K562 (cell line): ENCODE results near the gene ZDHHC22. TPM values are rescaled to one million over a fixed set of nuclear protein-coding genes. Genes with fewer than 3 reads are reported as not detected.

Source experiments
- ATAC-seq: fragments of 200-7000 bp; cut with Tn5 transposase; 3 replicates; pipeline ENCODE4 v1.9.1; 2020; ENCODE audit warnings: moderate library complexity
- BruUV-seq: library from RNA; stranded (reverse); fragments of 400-500 nt; replicated peaks from 2 replicates; lab custom pipeline; 2021; lab: Mats Ljungman, UMichigan
- CTCF ChIA-PET: fragments of 300-600 bp; formaldehyde crosslinking; extraction: SDS; loops from one replicate; lab custom pipeline; 2021; ENCODE audit warnings: low intra/inter-chr PET ratio; lab: Yijun Ruan, JAX
- POLR2A ChIA-PET: fragments of 300-600, 350-650 bp; sonication (Branson Sonifier 250); formaldehyde crosslinking; extraction: SDS; loops from one replicate; lab custom pipeline; 2021; ENCODE audit warnings: antibody characterized with exemption, inconsistent platforms; lab: Yijun Ruan, JAX
- DNase-seq, 4 experiments: peaks; one replicate each; pipeline versions ENCODE4 v3.0.0 to v3.0.0-alpha.2; 2011 to 2018; ENCODE audit warnings: low spot score in 3 of 4, mixed read lengths in 3 of 4; ENCODE audit errors: extremely low read depth in 1 of 4
- FAIRE-seq: peaks from 2 replicates; lab custom pipeline; 2011; peaks lifted over from hg19 to GRCh38; lab: Jason Lieb, UNC
- H2AFZ ChIP-seq: 2 replicates; pipeline ENCODE4 v1.6.0; 2011; ENCODE audit warnings: low read depth, low read length, control low read depth, inconsistent platforms
- H3K27ac ChIP-seq: fragments of 200-600 bp; 3 replicates; pipeline ENCODE4 v1.8.0; 2011; ENCODE audit warnings: low read depth, mild to moderate bottlenecking, control low read depth, inconsistent platforms, low read length, moderate library complexity, mixed read lengths; ENCODE audit errors: extremely low read depth
- H3K27me3 ChIP-seq, 2 experiments: fragments of 300-600 bp in 1 of 2; 2 replicates in 1 of 2; 3 replicates in 1 of 2; pipeline versions ENCODE4 v1.6.0 to v1.8.0; 2011; ENCODE audit warnings: inconsistent platforms in 2 of 2, low read length in 2 of 2, mild to moderate bottlenecking in 1 of 2, mixed read lengths in 1 of 2, moderate library complexity in 1 of 2; ENCODE audit not compliant: control insufficient read depth in 2 of 2, insufficient read depth in 2 of 2
- H3K36me3 ChIP-seq: fragments of 300-600 bp; 3 replicates; pipeline ENCODE4 v1.8.0; 2011; ENCODE audit warnings: mild to moderate bottlenecking, low read length, inconsistent platforms; ENCODE audit not compliant: control insufficient read depth, insufficient read depth
- H3K4me1 ChIP-seq, 2 experiments: fragments of 200-600 bp in 1 of 2; replicated peaks in 1 of 2; 2 replicates in 1 of 2; 3 replicates in 1 of 2; pipeline versions ENCODE4 v1.5.1 to v1.8.0; 2011; ENCODE audit warnings: inconsistent platforms in 2 of 2, low read length in 2 of 2, mild to moderate bottlenecking in 1 of 2, mixed read lengths in 1 of 2, moderate library complexity in 1 of 2; ENCODE audit not compliant: control insufficient read depth in 2 of 2, insufficient read depth in 2 of 2
- H3K4me2 ChIP-seq: 2 replicates; pipeline ENCODE4 v1.6.1; 2011; ENCODE audit warnings: low read length, control low read depth, inconsistent platforms, mixed read lengths; ENCODE audit not compliant: insufficient read depth
- H3K4me3 ChIP-seq: fragments of 200-600 bp; sonication (generic), shearing (Covaris generic); 2 replicates; pipeline ENCODE4 v1.5.1; 2016; ENCODE audit warnings: control low read depth, inconsistent platforms
- H3K79me2 ChIP-seq: fragments of 200-600 bp; 3 replicates; pipeline ENCODE4 v1.8.0; 2011; ENCODE audit warnings: low read length, inconsistent platforms; ENCODE audit not compliant: control insufficient read depth, insufficient read depth
- H3K9ac ChIP-seq, 2 experiments: 2 replicates each; pipeline versions ENCODE4 v1.6.0 to v1.6.1; 2011; ENCODE audit warnings: low read depth in 2 of 2, low read length in 2 of 2, control low read depth in 1 of 2, inconsistent platforms in 1 of 2, mild to moderate bottlenecking in 1 of 2, mixed read lengths in 1 of 2; ENCODE audit not compliant: insufficient read depth in 1 of 2
- H3K9me1 ChIP-seq: one replicate; pipeline ENCODE4 v1.6.0; 2011; ENCODE audit warnings: inconsistent platforms, mild to moderate bottlenecking, low read length, moderate library complexity; ENCODE audit not compliant: control insufficient read depth, insufficient read depth
- H3K9me3 ChIP-seq: replicated peaks from 2 replicates; pipeline ENCODE4 v1.5.1; 2011; ENCODE audit warnings: low read depth, low read length, inconsistent platforms; ENCODE audit not compliant: control insufficient read depth, insufficient read depth
- H4K20me1 ChIP-seq: replicated peaks from 2 replicates; pipeline ENCODE4 v1.6.1; 2011; ENCODE audit warnings: low read length, inconsistent platforms, mixed read lengths; ENCODE audit not compliant: control insufficient read depth, insufficient read depth
- BHLHE40 ChIP-seq: IDR thresholded peaks from 2 replicates; pipeline ENCODE4 v1.6.1; 2011; ENCODE audit warnings: low read length, improper control_type of control experiment
- CCAR2 ChIP-seq: fragments of 200-400 bp; formaldehyde crosslinking; IDR thresholded peaks from 2 replicates; pipeline ENCODE4 v1.6.1; 2017; ENCODE audit warnings: mild to moderate bottlenecking, low read depth, low read length
- CEBPZ ChIP-seq: fragments of 150-350 bp; IDR thresholded peaks from 2 replicates; pipeline ENCODE4 v1.6.1; 2014; ENCODE audit warnings: low read depth, mild to moderate bottlenecking, low read length, borderline replicate concordance
- HNRNPK ChIP-seq: fragments of 200-400 bp; formaldehyde crosslinking; IDR thresholded peaks from one replicate; pipeline ENCODE4 v1.6.1; 2018; ENCODE audit warnings: mild to moderate bottlenecking, low read depth, low read length; ENCODE audit not compliant: poor library complexity, severe bottlenecking
- ID3 ChIP-seq, 2 experiments: fragments of 250-450 bp in 1 of 2; fragments of 450-650 bp in 1 of 2; sonication (Bioruptor Pico) in 1 of 2; IDR thresholded peaks; 2 replicates each; pipeline versions ENCODE4 v1.6.1 to v1.8.0; 2016 to 2021; ENCODE audit warnings: mild to moderate bottlenecking in 2 of 2, moderate library complexity in 2 of 2, missing compliant biosample characterization in 1 of 2, missing genetic modification characterization in 1 of 2
- MAZ ChIP-seq, 2 experiments: fragments of 450-650 bp in 1 of 2; sonication (generic) in 1 of 2; formaldehyde crosslinking; IDR thresholded peaks in 1 of 2; conservative IDR thresholded peaks in 1 of 2; 2 replicates each; pipeline versions ENCODE4 v1.4.0 to v1.5.0; 2020; ENCODE audit warnings: mild to moderate bottlenecking in 1 of 2, missing genetic modification reagents in 1 of 2
- MEF2D ChIP-seq: conservative IDR thresholded peaks from 2 replicates; pipeline ENCODE4 v1.6.1; 2016; ENCODE audit warnings: low read depth, missing genetic modification characterization, missing compliant biosample characterization
- NCOA6 ChIP-seq: fragments of 450-650 bp; IDR thresholded peaks from 2 replicates; pipeline ENCODE4 v1.6.1; 2017; ENCODE audit warnings: mild to moderate bottlenecking
- PHB2 ChIP-seq: fragments of 450-650 bp; IDR thresholded peaks from 2 replicates; pipeline ENCODE4 v1.6.1; 2017; ENCODE audit warnings: low read depth
- POLR2AphosphoS5 ChIP-seq: IDR thresholded peaks from 2 replicates; pipeline ENCODE4 v1.6.1; 2011; ENCODE audit warnings: mild to moderate bottlenecking, low read depth, low read length, moderate library complexity; ENCODE audit not compliant: control insufficient read depth, insufficient read depth
- SMARCA5 ChIP-seq: fragments of 450-650 bp; IDR thresholded peaks from 2 replicates; pipeline ENCODE4 v1.6.1; 2016
- STAG1 ChIP-seq: sonication (generic); formaldehyde crosslinking; IDR thresholded peaks from 2 replicates; pipeline ENCODE4 v1.5.0; 2020; ENCODE audit warnings: missing genetic modification reagents, borderline replicate concordance
- TRIM24 ChIP-seq, 2 experiments: fragments of 450-650 bp; IDR thresholded peaks; 2 replicates each; pipeline ENCODE4 v1.6.1; 2016
- TRIM28 ChIP-seq: fragments of 450-650 bp; IDR thresholded peaks from 2 replicates; pipeline ENCODE4 v1.6.1; 2017
- ZKSCAN3 ChIP-seq: fragments of 250-450 bp; sonication (Bioruptor Pico); IDR thresholded peaks from 2 replicates; pipeline ENCODE4 v1.4.0; 2020
- WGBS: fragments of 100-300 bp; shearing (Covaris generic); methylation state at CpG from one replicate; pipeline ENCODE4 v1.1.6; 2016; ENCODE audit warnings: low coverage, mixed read lengths; ENCODE audit not compliant: insufficient coverage; ENCODE audit errors: missing lambda C conversion rate; 5-methylcytosine and 5-hydroxymethylcytosine counted together
- in situ Hi-C: fragments of 300-500 bp; cut with MboI; formaldehyde crosslinking; loops from 4 replicates; pipeline ENCODE4 v1.15.0; 2018; ENCODE audit warnings: inconsistent platforms, mixed read lengths
- intact Hi-C: fragments of 100-400 bp; cut with micrococcal nuclease; formaldehyde crosslinking; loops from 2 replicates; pipeline ENCODE4 v1.14.2; 2022
- polyA plus RNA-seq, 8 experiments: library from polyadenylated mRNA; depleted of rRNA in 4 of 8; stranded (reverse) in 5 of 8; unstranded in 3 of 8; fragments of >200 nt; fragmentation: Nextera tagmentation in 2 of 8; fragmentation: Illumina TruSeq in 1 of 8; extraction: Ambion mirVana in 2 of 8; extraction: Trizol in 1 of 8; gene quantifications; 2 replicates each; pipeline versions ENCODE4 v1.2.1 to v1.2.3, GENCODE V29; 2011 to 2014; ENCODE audit warnings: inconsistent platforms in 1 of 8, missing spikeins in 1 of 8
- total RNA-seq, 7 experiments: library from RNA; depleted of rRNA in 6 of 7; stranded (reverse); fragments of >200 nt in 6 of 7; fragmentation: Illumina TruSeq in 2 of 7; extraction: Trizol in 2 of 7; gene quantifications; 2 replicates each; pipeline versions ENCODE4 v1.2.1 to v1.2.3, GENCODE V29; 2011 to 2021; ENCODE audit warnings: low replicate concordance in 1 of 7

Gene ZDHHC22
- total and polyA plus RNA-seq, 9 of the 15 experiments (the other 6 are each of a cell fraction or from before 2014, with no cell fraction given): not detected

GRCh38 chr14:77140359-77141213, 1.0 kb downstream of the ZDHHC22 start (continued):
- TF ChIP-seq ID3 (CRISPR knock-in tag; IDR thresholded peaks at IDR 0.05): no peak
- TF ChIP-seq ID3 (tag; IDR thresholded peaks at IDR 0.05): no peak
- no peak for TF ChIP-seq PHB2
- no peak for TF ChIP-seq HNRNPK
- no peak for TF ChIP-seq TRIM28

GRCh38 chr14:77139540-77140358, 1.8 kb downstream of the ZDHHC22 start:
- Histone ChIP-seq H4K20me1 (peaks cover 6% of the 10 kb centered on the region; the same call in 1 of the 2 replicates), H3K9ac (no peak overlapping the region), H3K4me3 (no peak overlapping the region), H2AFZ (no peak overlapping the region), H3K9me3 (no peaks in the 10 kb centered on the region), H3K9me1 (no peaks in the 10 kb centered on the region), H3K79me2 (no peaks in the 10 kb centered on the region), H3K4me2 (no peak overlapping the region), H3K27me3 (peaks cover 17 to 46% of the 10 kb centered on the region in 2 experiments), H3K4me1 (peaks cover 0 to 24% of the 10 kb centered on the region in 2 experiments; a peak in 2 of 5 replicates), H3K36me3 (no peaks in the 10 kb centered on the region), H3K27ac (no peak overlapping the region)
- intact Hi-C loops (no loop called here), in situ Hi-C loops (no loop called here)
- peak; percentile 58 to 69 (median 68) for DNase-seq
- FAIRE-seq: no peak
- ChIA-PET CTCF (interaction anchor here (0.7 kb wide), 1 partner anchor 265 kb away, joined by 3 read pairs; no protein-coding TSS in a partner anchor), POLR2A (no interaction called here)
- peak; percentile 94 for ATAC-seq
- WGBS: 33% methylated on average over 7 of the region's 52 CpGs
- BruUV-seq: no TSS peak
- TF ChIP-seq MAZ (CRISPR knock-in tag; conservative IDR thresholded peaks at IDR 0.05 in 1 of 2, IDR thresholded peaks at IDR 0.05 in 1 of 2) (0 out of 4 replicates have a peak, but pooled peaks of 1 of the 2 experiments have one; percentile 25), POLR2AphosphoS5 (no peak), CCAR2 (no peak), MEF2D (tag) (no peak), TRIM24 (IDR thresholded peaks at IDR 0.05) (no peak), STAG1 (peak; percentile 42; the same call in 1 of the 2 replicates), SMARCA5 (no peak), NCOA6 (no peak), CEBPZ (no peak), ZKSCAN3 (CRISPR knock-in tag) (no peak), BHLHE40 (peak; percentile 22; the same call in 1 of the 2 replicates)
